ENCODE measurements around the gene LMO4.

Gene LMO4

GRCh38 chr1:87329051-87329525, 408 bp downstream of the LMO4 start:
- no peak for DNase-seq

GRCh38 chr1:87329526-87330056, 911 bp downstream of the LMO4 start:
- DNase-seq, result no peak

GRCh38 chr1:87330057-87330884, 1.6 kb downstream of the LMO4 start:
- no peak for DNase-seq

GRCh38 chr1:87330885-87331364, 2.2 kb downstream of the LMO4 start:
- DNase-seq, result no peak

GRCh38 chr1:87331365-87332241, 2.9 kb downstream of the LMO4 start:
- DNase-seq, result peak; percentile 67

- DNase-seq, result no peak
Observed at GRCh38 chr1:87333692-87334347, 5.1 kb downstream of the LMO4 start.

GRCh38 chr1:87334351-87335174, 5.9 kb downstream of the LMO4 start:
- no peak for DNase-seq

GRCh38 chr1:87335175-87335884, 6.7 kb downstream of the LMO4 start:
- peak; percentile 55 for DNase-seq

- no peak for DNase-seq
Observed at GRCh38 chr1:87336623-87337067, 8.0 kb downstream of the LMO4 start.

- no peak for DNase-seq
Observed at GRCh38 chr1:87337606-87338005, 8.9 kb downstream of the LMO4 start.

- DNase-seq, result no peak
Observed at GRCh38 chr1:87338566-87338965, 9.9 kb downstream of the LMO4 start.

- DNase-seq, result no peak
Observed at GRCh38 chr1:87344231-87344630, 15.6 kb downstream of the LMO4 start.

GRCh38 chr1:87346130-87346814, 17.6 kb downstream of the LMO4 start:
- DNase-seq, result no peak

- DNase-seq, result no peak
Observed at GRCh38 chr1:87348341-87349019, 19.8 kb downstream of the LMO4 start.

- no peak for DNase-seq
Observed at GRCh38 chr1:87349036-87349435, 20.4 kb downstream of the LMO4 start.

- no peak for DNase-seq
Observed at GRCh38 chr1:87355894-87356293, 27.2 kb downstream of the LMO4 start.

GRCh38 chr1:87356591-87356990, 27.9 kb downstream of the LMO4 start:
- no peak for DNase-seq

GRCh38 chr1:87358219-87358618, 29.5 kb downstream of the LMO4 start:
- DNase-seq, result no peak

GRCh38 chr1:87359586-87359985, 30.9 kb downstream of the LMO4 start:
- DNase-seq, result no peak
